H1 (cell line): ENCODE data around the gene IFNAR2. TPM values are rescaled to one million over a fixed set of nuclear protein-coding genes. Genes with fewer than 3 reads are reported as not detected.

Source experiments
- CTCF ChIA-PET: fragments of 300-600 bp; sonication (Branson Sonifier 250); formaldehyde crosslinking; loops from one replicate; lab custom pipeline; 2021; ENCODE audit not compliant: partially characterized antibody; lab: Charles Lee
- POLR2A ChIA-PET: fragments of 300-600 bp; sonication (Branson Sonifier 250); formaldehyde crosslinking; loops from one replicate; lab custom pipeline; 2021; ENCODE audit warnings: inconsistent platforms; ENCODE audit not compliant: partially characterized antibody; lab: Charles Lee
- DNase-seq, 2 experiments: peaks; one replicate each; pipeline versions ENCODE4 v3.0.0 to v3.0.0-alpha.2; 2010 to 2022; ENCODE audit warnings: low spot score in 2 of 2, low read depth in 1 of 2, mixed read lengths in 1 of 2
- FAIRE-seq: peaks from 2 replicates; lab custom pipeline; 2011; peaks lifted over from hg19 to GRCh38; lab: Jason Lieb, UNC
- H2AFZ ChIP-seq: 2 replicates; pipeline ENCODE4 v1.8.1; 2012; ENCODE audit warnings: low read length, inconsistent platforms
- H2AK5ac ChIP-seq: 2 replicates; pipeline ENCODE4 v1.6.1; 2013; ENCODE audit warnings: low read depth, low read length
- H2BK120ac ChIP-seq: replicated peaks from 2 replicates; pipeline ENCODE3; 2013; ENCODE audit warnings: low read depth, low read length, inconsistent platforms
- H2BK12ac ChIP-seq: 2 replicates; pipeline ENCODE4 v1.6.1; 2013; ENCODE audit warnings: low read depth, low read length
- H2BK15ac ChIP-seq: 2 replicates; pipeline ENCODE4 v1.6.1; 2013; ENCODE audit warnings: low read length
- H2BK20ac ChIP-seq: 2 replicates; pipeline ENCODE4 v1.6.1; 2013; ENCODE audit warnings: low read length
- H2BK5ac ChIP-seq: 2 replicates; pipeline ENCODE4 v1.6.1; 2013; ENCODE audit warnings: low read depth, low read length
- H3K14ac ChIP-seq: 2 replicates; pipeline ENCODE4 v1.6.1; 2013; ENCODE audit warnings: inconsistent platforms; ENCODE audit not compliant: insufficient read length
- H3K18ac ChIP-seq: 2 replicates; pipeline ENCODE4 v1.6.1; 2013; ENCODE audit warnings: low read length; ENCODE audit errors: extremely low read depth
- H3K23ac ChIP-seq: 2 replicates; pipeline ENCODE4 v1.6.1; 2013; ENCODE audit warnings: inconsistent platforms; ENCODE audit not compliant: insufficient read length
- H3K23me2 ChIP-seq: 2 replicates; pipeline ENCODE4 v1.6.1; 2013; ENCODE audit warnings: low read depth, low read length
- H3K27ac ChIP-seq: 2 replicates; pipeline ENCODE4 v1.6.1; 2011; ENCODE audit warnings: low read depth, low read length, inconsistent platforms
- H3K27me3 ChIP-seq, 4 experiments: replicated peaks in 1 of 4; 1 replicate in 1 of 4; 2 replicates in 3 of 4; pipeline versions ENCODE4 v1.6.1 to v1.8.1; 2011 to 2013; ENCODE audit warnings: low read length in 3 of 4, mild to moderate bottlenecking in 3 of 4, inconsistent platforms in 2 of 4, mixed read lengths in 2 of 4, moderate library complexity in 1 of 4; ENCODE audit not compliant: control insufficient read depth in 3 of 4, insufficient read depth in 3 of 4; ENCODE audit errors: extremely low read depth in 1 of 4
- H3K36me3 ChIP-seq, 4 experiments: 2 replicates each; pipeline versions ENCODE4 v1.6.1 to v1.8.1; 2011 to 2013; ENCODE audit warnings: mild to moderate bottlenecking in 4 of 4, low read length in 3 of 4, moderate library complexity in 2 of 4, control low read depth in 1 of 4, inconsistent platforms in 1 of 4; ENCODE audit not compliant: insufficient read depth in 4 of 4, control insufficient read depth in 2 of 4
- H3K4ac ChIP-seq: replicated peaks from 2 replicates; pipeline ENCODE3; 2013; ENCODE audit warnings: low read length, low read depth, mixed read lengths, inconsistent platforms; ENCODE audit not compliant: insufficient read length
- H3K4me1 ChIP-seq, 4 experiments: replicated peaks in 1 of 4; 1 replicate in 1 of 4; 2 replicates in 3 of 4; pipeline versions ENCODE4 v1.6.1 to v1.8.1; 2011 to 2013; ENCODE audit warnings: low read length in 3 of 4, inconsistent platforms in 2 of 4, mixed read lengths in 1 of 4; ENCODE audit not compliant: insufficient read depth in 4 of 4, control insufficient read depth in 3 of 4
- H3K4me2 ChIP-seq, 2 experiments: 2 replicates each; pipeline versions ENCODE4 v1.6.1 to v1.8.1; 2011 to 2013; ENCODE audit warnings: low read depth in 2 of 2, low read length in 2 of 2, control low read depth in 1 of 2, inconsistent platforms in 1 of 2, mild to moderate bottlenecking in 1 of 2; ENCODE audit not compliant: insufficient read depth in 1 of 2
- H3K4me3 ChIP-seq, 4 experiments: fragments of 200-600, 300-600 bp in 1 of 4; sonication (generic), shearing (Covaris generic), sonication (Bioruptor Twin) in 1 of 4; 2 replicates each; pipeline versions ENCODE4 v1.5.1 to v1.8.1; 2011 to 2016; ENCODE audit warnings: low read length in 4 of 4, low read depth in 3 of 4, control low read depth in 2 of 4, inconsistent platforms in 2 of 4, mild to moderate bottlenecking in 2 of 4, mixed read lengths in 1 of 4, moderate library complexity in 1 of 4; ENCODE audit not compliant: insufficient read depth in 2 of 4; ENCODE audit errors: extremely low read depth in 1 of 4
- H3K56ac ChIP-seq: replicated peaks from 2 replicates; pipeline ENCODE3; 2013; ENCODE audit warnings: low read depth, mild to moderate bottlenecking, mixed read lengths, low read length, inconsistent platforms; ENCODE audit not compliant: insufficient read length
- H3K79me1 ChIP-seq: 2 replicates; pipeline ENCODE4 v1.6.1; 2013; ENCODE audit warnings: low read depth, low read length, control low read depth
- H3K79me2 ChIP-seq, 2 experiments: 2 replicates each; pipeline versions ENCODE4 v1.6.1 to v1.8.1; 2012 to 2013; ENCODE audit warnings: low read length in 2 of 2, mild to moderate bottlenecking in 2 of 2, inconsistent platforms in 1 of 2; ENCODE audit not compliant: insufficient read depth in 2 of 2, control insufficient read depth in 1 of 2
- H3K9ac ChIP-seq, 4 experiments: replicated peaks in 1 of 4; 1 replicate in 1 of 4; 2 replicates in 3 of 4; pipeline versions ENCODE4 v1.6.1 to v1.8.1; 2011 to 2013; ENCODE audit warnings: low read depth in 3 of 4, low read length in 3 of 4, control low read depth in 2 of 4, mild to moderate bottlenecking in 2 of 4, moderate library complexity in 2 of 4, inconsistent platforms in 1 of 4; ENCODE audit errors: extremely low read depth in 1 of 4
- H3K9me3 ChIP-seq, 2 experiments: 2 replicates each; pipeline versions ENCODE4 v1.6.1 to v1.8.1; 2012 to 2013; ENCODE audit warnings: mild to moderate bottlenecking in 2 of 2, moderate library complexity in 2 of 2, control low read depth in 1 of 2, inconsistent platforms in 1 of 2, low read depth in 1 of 2, low read length in 1 of 2, mixed read lengths in 1 of 2; ENCODE audit not compliant: insufficient read depth in 2 of 2
- H4K20me1 ChIP-seq, 2 experiments: replicated peaks in 1 of 2; 2 replicates each; pipeline versions ENCODE3 to v1.8.1; 2011 to 2013; ENCODE audit warnings: inconsistent platforms in 2 of 2, low read length in 2 of 2, mild to moderate bottlenecking in 1 of 2; ENCODE audit not compliant: insufficient read depth in 2 of 2, control insufficient read depth in 1 of 2
- H4K5ac ChIP-seq: 2 replicates; pipeline ENCODE4 v1.6.1; 2013; ENCODE audit warnings: low read length, low read depth, mixed read lengths, inconsistent platforms; ENCODE audit not compliant: insufficient read length
- H4K8ac ChIP-seq: 2 replicates; pipeline ENCODE4 v1.8.0; 2013; ENCODE audit warnings: mild to moderate bottlenecking, moderate library complexity, low read length, inconsistent platforms; ENCODE audit not compliant: insufficient read depth; ENCODE audit errors: extremely low read depth
- H4K91ac ChIP-seq: replicated peaks from 2 replicates; pipeline ENCODE3; 2013; ENCODE audit warnings: low read length, mixed read lengths, inconsistent platforms; ENCODE audit not compliant: insufficient read length
- CEBPB ChIP-seq: IDR thresholded peaks from 2 replicates; pipeline ENCODE4 v1.6.1; 2012; ENCODE audit warnings: low read depth, low read length
- CHD1 ChIP-seq: IDR thresholded peaks from 2 replicates; pipeline ENCODE4 v1.6.1; 2012; ENCODE audit warnings: low read depth, low read length, improper control_type of control experiment
- EZH2 ChIP-seq: fragments of 200-600 bp; sonication (generic); IDR thresholded peaks from 2 replicates; pipeline ENCODE4 v1.7.1; 2012; ENCODE audit warnings: low read depth, mild to moderate bottlenecking, moderate library complexity, low read length, inconsistent platforms; ENCODE audit not compliant: severe bottlenecking
- HDAC6 ChIP-seq: IDR thresholded peaks from one replicate; pipeline ENCODE4 v1.7.1; 2012; ENCODE audit warnings: low read depth, mild to moderate bottlenecking, inconsistent platforms, low read length, moderate library complexity
- KDM1A ChIP-seq: fragments of 200-600, 300-600 bp; sonication (generic); IDR thresholded peaks from 2 replicates; pipeline ENCODE4 v1.7.1; 2016; ENCODE audit warnings: mild to moderate bottlenecking, low read length, borderline replicate concordance
- KDM5A ChIP-seq: fragments of 200-600 bp; IDR thresholded peaks from 2 replicates; pipeline ENCODE4 v1.7.1; 2012; ENCODE audit warnings: mild to moderate bottlenecking, low read length, inconsistent platforms, mixed read lengths
- RFX5 ChIP-seq: IDR thresholded peaks from 2 replicates; pipeline ENCODE4 v1.6.1; 2011; ENCODE audit warnings: low read depth, low read length, improper control_type of control experiment, borderline replicate concordance
- SRF ChIP-seq: IDR thresholded peaks from 2 replicates; pipeline ENCODE4 v1.6.1; 2011; ENCODE audit warnings: mild to moderate bottlenecking, low read depth, low read length, moderate library complexity
- TCF12 ChIP-seq: IDR thresholded peaks from 2 replicates; pipeline ENCODE4 v1.6.1; 2011; ENCODE audit warnings: low read depth, mild to moderate bottlenecking, low read length
- TEAD4 ChIP-seq: IDR thresholded peaks from 2 replicates; pipeline ENCODE4 v1.6.1; 2012; ENCODE audit warnings: low read depth, low read length, inconsistent platforms, mixed read lengths
- WGBS, 2 experiments: shearing (Covaris generic) in 1 of 2; methylation state at CpG; one replicate each; pipeline versions ENCODE4 v1.1.6 to v1.1.7; 2013 to 2015; ENCODE audit warnings: low lambda C conversion rate in 2 of 2, mixed read lengths in 2 of 2, inconsistent platforms in 1 of 2, low coverage in 1 of 2, missing lambda C conversion rate in 1 of 2; ENCODE audit not compliant: insufficient replicate concordance in 2 of 2, insufficient coverage in 1 of 2, insufficient read length in 1 of 2; ENCODE audit errors: extremely low coverage in 1 of 2, missing lambda C conversion rate in 1 of 2; 5-methylcytosine and 5-hydroxymethylcytosine counted together
- polyA plus RNA-seq, 7 experiments: library from polyadenylated mRNA; depleted of rRNA in 3 of 7; stranded (reverse) in 5 of 7; unstranded in 2 of 7; fragments of >200 nt in 5 of 7; fragments of 200-250 nt in 2 of 7; gene quantifications; 1 replicate in 5 of 7; 2 replicates in 1 of 7; 4 replicates in 1 of 7; pipeline versions ENCODE4 v1.2.1 to v1.2.3, GENCODE V29; 2011 to 2013; ENCODE audit warnings: missing spikeins in 2 of 7, mixed read lengths in 2 of 7
- total RNA-seq: library from RNA; stranded (reverse); fragmentation: NEBNext Ultra II Directional; extraction: Animal tissue kit (Norgen Biotek cat#: 25700); gene quantifications from 2 replicates; pipeline ENCODE4 v1.2.1, GENCODE V29; 2021

IFNAR2 gene
- total and polyA plus RNA-seq, 2 of the 8 experiments (the other 6 are each of a cell fraction or from before 2014, with no cell fraction given) = 12.2 to 16.1 TPM

DNA sequence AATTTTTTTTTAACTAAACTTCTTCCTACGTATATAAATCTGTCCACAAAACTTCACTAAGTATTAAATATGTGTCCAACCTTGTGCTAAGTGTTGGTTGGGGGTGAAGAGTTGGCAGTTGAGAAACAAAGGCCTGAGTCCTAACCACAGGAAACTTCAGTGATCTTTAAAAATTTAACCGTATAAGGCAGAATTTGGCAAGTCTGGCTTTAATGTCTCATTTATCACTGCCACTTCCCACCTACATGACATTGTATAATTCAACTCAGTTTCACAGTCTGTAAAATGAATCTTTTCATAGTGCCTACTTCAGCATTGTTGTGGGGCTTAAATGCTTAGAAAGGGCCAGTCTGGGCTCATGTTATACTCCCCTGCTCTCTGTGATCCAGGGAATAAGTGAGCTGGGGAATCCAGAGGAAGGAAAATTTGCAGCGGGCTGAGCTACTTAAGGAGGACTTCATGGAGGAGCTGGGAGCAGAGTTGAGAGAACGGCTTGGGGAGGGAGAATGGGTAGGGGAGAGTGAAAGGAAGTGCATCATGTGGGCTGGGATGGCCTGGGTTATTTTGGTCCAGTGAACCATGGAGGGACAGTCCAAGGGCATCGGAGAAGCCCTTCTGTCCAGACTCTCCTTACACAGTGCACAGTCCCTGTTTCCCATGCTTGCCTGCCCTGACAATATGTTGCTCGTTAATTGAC lies 14.5 kb downstream of the IFNAR2 start:
- Histone ChIP-seq H3K23ac (no peak overlapping the region), H3K27ac (no peak overlapping the region), H4K8ac (no peak overlapping the region), H3K4me2 (no peak overlapping the region), H3K9ac (no peak overlapping the region), H3K14ac (no peak overlapping the region), H3K9me3 (peaks cover 10 to 11% of the 10 kb centered on the region in 2 experiments), H2BK120ac (no peak overlapping the region), H3K79me2 (no peaks in the 10 kb centered on the region), H2BK15ac (no peak overlapping the region), H2AFZ (no peak overlapping the region), H3K4ac (no peak overlapping the region), H4K5ac (no peak overlapping the region), H2BK5ac (no peak overlapping the region), H2BK12ac (no peak overlapping the region), H3K27me3 (no peaks in the 10 kb centered on the region), H3K56ac (no peak overlapping the region), H3K18ac (no peak overlapping the region), H4K91ac (no peak overlapping the region), H2BK20ac (no peak overlapping the region), H3K23me2 (no peaks in the 10 kb centered on the region), H4K20me1 (no peaks in the 10 kb centered on the region), H2AK5ac (no peak overlapping the region), H3K4me1 (no peaks in the 10 kb centered on the region), H3K79me1 (no peaks in the 10 kb centered on the region), H3K36me3 (peaks cover 10 to 45% (median 22%) of the 10 kb centered on the region in 4 experiments), H3K4me3 (no peak overlapping the region)
- ChIA-PET CTCF (interaction anchor here (0.6 kb wide), 1 partner anchor 148 kb away, joined by 4 read pairs; no protein-coding TSS in a partner anchor), POLR2A (interaction anchor here (0.7 to 1.0 kb wide), 2 partner anchors 10 to 470 kb away, joined by 3 read pairs; no protein-coding TSS in a partner anchor)
- TF ChIP-seq HDAC6 (no peak), KDM5A (no peak), KDM1A (no peak), EZH2 (no peak), CHD1 (no peak), SRF (no peak), TEAD4 (no peak), RFX5 (no peak), TCF12 (no peak), CEBPB (no peak)
- DNase-seq (no peak), FAIRE-seq (no peak)
- 95 to 100% methylated on average over 1 to 6 of the region's 6 CpGs for WGBS, 2 experiments
